ENCODE data around the gene PEX11A. TPM values are rescaled to one million over a fixed set of nuclear protein-coding genes. Genes with fewer than 3 reads are reported as not detected.

Gene PEX11A
- total RNA-seq, 1 experiment from 2014 or later: 3.0 TPM

DNA sequence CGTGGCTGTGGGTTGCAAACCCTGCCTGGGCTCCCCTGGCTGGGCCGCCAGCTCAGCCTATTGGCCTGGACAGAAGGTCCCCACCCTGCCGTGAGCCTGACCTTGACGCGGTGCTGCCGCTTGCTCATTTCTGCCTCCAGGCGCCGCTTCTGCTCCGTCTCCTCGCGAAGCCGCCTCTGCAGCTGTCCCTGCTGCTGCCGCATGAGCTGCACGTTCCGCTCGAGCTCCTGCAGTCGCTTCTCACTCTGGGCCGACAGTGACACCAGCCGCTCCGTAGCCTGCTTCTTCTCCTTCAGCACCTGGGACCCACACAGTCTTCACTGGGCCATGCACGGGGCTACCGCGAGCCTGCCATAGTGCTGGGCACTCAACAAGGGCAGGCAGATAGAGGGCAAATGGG, 57.0 kb downstream of the PEX11A start:
- ATAC-seq (no peak), DNase-seq (ENCODE audit: low spot score) (no peak)
- ChIA-PET POLR2A (no interaction called here), CTCF (interaction anchor here (1.5 kb wide), 1 partner anchor 14 kb away, joined by 4 read pairs; no protein-coding TSS in a partner anchor)
- peaks cover 18% of the 10 kb centered on the region for H3K9me3 Mint-ChIP-seq
- H3K27me3 Mint-ChIP-seq (ENCODE audit: low read depth): peaks cover 8% of the 10 kb centered on the region
- H3K36me3 Mint-ChIP-seq: peaks cover 79% of the 10 kb centered on the region
- H3K4me3 Mint-ChIP-seq: no peak overlapping the region
- TF ChIP-seq, protein P1, sequence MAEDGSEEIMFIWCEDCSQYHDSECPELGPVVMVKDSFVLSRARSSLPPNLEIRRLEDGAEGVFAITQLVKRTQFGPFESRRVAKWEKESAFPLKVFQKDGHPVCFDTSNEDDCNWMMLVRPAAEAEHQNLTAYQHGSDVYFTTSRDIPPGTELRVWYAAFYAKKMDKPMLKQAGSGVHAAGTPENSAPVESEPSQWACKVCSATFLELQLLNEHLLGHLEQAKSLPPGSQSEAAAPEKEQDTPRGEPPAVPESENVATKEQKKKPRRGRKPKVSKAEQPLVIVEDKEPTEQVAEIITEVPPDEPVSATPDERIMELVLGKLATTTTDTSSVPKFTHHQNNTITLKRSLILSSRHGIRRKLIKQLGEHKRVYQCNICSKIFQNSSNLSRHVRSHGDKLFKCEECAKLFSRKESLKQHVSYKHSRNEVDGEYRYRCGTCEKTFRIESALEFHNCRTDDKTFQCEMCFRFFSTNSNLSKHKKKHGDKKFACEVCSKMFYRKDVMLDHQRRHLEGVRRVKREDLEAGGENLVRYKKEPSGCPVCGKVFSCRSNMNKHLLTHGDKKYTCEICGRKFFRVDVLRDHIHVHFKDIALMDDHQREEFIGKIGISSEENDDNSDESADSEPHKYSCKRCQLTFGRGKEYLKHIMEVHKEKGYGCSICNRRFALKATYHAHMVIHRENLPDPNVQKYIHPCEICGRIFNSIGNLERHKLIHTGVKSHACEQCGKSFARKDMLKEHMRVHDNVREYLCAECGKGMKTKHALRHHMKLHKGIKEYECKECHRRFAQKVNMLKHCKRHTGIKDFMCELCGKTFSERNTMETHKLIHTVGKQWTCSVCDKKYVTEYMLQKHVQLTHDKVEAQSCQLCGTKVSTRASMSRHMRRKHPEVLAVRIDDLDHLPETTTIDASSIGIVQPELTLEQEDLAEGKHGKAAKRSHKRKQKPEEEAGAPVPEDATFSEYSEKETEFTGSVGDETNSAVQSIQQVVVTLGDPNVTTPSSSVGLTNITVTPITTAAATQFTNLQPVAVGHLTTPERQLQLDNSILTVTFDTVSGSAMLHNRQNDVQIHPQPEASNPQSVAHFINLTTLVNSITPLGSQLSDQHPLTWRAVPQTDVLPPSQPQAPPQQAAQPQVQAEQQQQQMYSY (CRISPR knock-in tag; IDR thresholded peaks at IDR 0.05): no peak
- TF ChIP-seq, protein P2, sequence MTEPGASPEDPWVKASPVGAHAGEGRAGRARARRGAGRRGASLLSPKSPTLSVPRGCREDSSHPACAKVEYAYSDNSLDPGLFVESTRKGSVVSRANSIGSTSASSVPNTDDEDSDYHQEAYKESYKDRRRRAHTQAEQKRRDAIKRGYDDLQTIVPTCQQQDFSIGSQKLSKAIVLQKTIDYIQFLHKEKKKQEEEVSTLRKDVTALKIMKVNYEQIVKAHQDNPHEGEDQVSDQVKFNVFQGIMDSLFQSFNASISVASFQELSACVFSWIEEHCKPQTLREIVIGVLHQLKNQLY (CRISPR knock-in tag; IDR thresholded peaks at IDR 0.05): no peak
- TF ChIP-seq, protein P3, sequence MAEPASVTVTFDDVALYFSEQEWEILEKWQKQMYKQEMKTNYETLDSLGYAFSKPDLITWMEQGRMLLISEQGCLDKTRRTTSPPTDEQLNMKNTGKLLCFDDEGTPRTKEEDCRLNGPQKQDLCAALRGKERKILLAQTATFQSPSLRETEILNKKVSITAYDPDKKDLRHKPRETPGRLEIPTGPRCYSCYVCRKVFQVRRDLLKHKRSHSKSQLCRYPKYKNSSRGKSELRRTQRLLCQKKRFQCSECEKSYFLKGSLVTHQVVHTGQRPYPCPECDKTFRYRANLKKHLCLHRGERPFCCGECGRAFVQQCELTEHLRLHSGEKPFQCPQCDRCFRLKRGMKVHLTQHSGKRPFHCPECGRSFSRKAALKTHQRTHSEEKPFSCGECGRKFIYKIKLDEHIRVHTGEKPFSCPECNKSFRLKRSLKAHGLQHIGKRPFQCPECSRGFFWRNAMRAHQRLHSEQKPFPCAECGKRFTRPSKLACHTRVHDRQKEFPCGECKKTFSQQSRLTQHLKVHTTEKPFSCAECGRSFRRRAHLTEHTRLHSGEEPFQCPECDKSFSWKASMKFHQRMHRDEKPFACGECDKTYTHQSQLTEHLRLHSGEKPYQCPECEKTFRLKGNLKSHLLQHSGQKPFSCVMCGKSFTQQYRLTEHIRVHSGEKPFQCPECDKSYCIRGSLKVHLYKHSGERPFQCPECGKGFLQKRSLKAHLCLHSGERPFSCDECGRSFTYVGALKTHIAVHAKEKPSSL (CRISPR knock-in tag; conservative IDR thresholded peaks at IDR 0.05): no peak
- TF ChIP-seq NFATC4 (CRISPR knock-in tag; IDR thresholded peaks at IDR 0.05) (no peak), ZNF138 (CRISPR knock-in tag; conservative IDR thresholded peaks at IDR 0.05) (no peak), ZNF671 (CRISPR knock-in tag; IDR thresholded peaks at IDR 0.05) (no peak), ZNF423 (CRISPR knock-in tag; IDR thresholded peaks at IDR 0.05) (no peak), KAT7 (CRISPR knock-in tag; IDR thresholded peaks at IDR 0.05; ENCODE audit: borderline replicate concordance) (no peak), JAZF1 (CRISPR knock-in tag; IDR thresholded peaks at IDR 0.05) (no peak), GABPB1 (CRISPR knock-in tag; IDR thresholded peaks at IDR 0.05) (no peak)
- TF ChIP-seq, protein P4, sequence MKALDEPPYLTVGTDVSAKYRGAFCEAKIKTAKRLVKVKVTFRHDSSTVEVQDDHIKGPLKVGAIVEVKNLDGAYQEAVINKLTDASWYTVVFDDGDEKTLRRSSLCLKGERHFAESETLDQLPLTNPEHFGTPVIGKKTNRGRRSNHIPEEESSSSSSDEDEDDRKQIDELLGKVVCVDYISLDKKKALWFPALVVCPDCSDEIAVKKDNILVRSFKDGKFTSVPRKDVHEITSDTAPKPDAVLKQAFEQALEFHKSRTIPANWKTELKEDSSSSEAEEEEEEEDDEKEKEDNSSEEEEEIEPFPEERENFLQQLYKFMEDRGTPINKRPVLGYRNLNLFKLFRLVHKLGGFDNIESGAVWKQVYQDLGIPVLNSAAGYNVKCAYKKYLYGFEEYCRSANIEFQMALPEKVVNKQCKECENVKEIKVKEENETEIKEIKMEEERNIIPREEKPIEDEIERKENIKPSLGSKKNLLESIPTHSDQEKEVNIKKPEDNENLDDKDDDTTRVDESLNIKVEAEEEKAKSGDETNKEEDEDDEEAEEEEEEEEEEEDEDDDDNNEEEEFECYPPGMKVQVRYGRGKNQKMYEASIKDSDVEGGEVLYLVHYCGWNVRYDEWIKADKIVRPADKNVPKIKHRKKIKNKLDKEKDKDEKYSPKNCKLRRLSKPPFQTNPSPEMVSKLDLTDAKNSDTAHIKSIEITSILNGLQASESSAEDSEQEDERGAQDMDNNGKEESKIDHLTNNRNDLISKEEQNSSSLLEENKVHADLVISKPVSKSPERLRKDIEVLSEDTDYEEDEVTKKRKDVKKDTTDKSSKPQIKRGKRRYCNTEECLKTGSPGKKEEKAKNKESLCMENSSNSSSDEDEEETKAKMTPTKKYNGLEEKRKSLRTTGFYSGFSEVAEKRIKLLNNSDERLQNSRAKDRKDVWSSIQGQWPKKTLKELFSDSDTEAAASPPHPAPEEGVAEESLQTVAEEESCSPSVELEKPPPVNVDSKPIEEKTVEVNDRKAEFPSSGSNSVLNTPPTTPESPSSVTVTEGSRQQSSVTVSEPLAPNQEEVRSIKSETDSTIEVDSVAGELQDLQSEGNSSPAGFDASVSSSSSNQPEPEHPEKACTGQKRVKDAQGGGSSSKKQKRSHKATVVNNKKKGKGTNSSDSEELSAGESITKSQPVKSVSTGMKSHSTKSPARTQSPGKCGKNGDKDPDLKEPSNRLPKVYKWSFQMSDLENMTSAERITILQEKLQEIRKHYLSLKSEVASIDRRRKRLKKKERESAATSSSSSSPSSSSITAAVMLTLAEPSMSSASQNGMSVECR (CRISPR knock-in tag; IDR thresholded peaks at IDR 0.05; ENCODE audit: borderline replicate concordance): no peak
- TF ChIP-seq, protein P5, sequence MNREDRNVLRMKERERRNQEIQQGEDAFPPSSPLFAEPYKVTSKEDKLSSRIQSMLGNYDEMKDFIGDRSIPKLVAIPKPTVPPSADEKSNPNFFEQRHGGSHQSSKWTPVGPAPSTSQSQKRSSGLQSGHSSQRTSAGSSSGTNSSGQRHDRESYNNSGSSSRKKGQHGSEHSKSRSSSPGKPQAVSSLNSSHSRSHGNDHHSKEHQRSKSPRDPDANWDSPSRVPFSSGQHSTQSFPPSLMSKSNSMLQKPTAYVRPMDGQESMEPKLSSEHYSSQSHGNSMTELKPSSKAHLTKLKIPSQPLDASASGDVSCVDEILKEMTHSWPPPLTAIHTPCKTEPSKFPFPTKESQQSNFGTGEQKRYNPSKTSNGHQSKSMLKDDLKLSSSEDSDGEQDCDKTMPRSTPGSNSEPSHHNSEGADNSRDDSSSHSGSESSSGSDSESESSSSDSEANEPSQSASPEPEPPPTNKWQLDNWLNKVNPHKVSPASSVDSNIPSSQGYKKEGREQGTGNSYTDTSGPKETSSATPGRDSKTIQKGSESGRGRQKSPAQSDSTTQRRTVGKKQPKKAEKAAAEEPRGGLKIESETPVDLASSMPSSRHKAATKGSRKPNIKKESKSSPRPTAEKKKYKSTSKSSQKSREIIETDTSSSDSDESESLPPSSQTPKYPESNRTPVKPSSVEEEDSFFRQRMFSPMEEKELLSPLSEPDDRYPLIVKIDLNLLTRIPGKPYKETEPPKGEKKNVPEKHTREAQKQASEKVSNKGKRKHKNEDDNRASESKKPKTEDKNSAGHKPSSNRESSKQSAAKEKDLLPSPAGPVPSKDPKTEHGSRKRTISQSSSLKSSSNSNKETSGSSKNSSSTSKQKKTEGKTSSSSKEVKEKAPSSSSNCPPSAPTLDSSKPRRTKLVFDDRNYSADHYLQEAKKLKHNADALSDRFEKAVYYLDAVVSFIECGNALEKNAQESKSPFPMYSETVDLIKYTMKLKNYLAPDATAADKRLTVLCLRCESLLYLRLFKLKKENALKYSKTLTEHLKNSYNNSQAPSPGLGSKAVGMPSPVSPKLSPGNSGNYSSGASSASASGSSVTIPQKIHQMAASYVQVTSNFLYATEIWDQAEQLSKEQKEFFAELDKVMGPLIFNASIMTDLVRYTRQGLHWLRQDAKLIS (CRISPR knock-in tag; IDR thresholded peaks at IDR 0.05; ENCODE audit: borderline replicate concordance): no peak
- TF ChIP-seq, protein P6, sequence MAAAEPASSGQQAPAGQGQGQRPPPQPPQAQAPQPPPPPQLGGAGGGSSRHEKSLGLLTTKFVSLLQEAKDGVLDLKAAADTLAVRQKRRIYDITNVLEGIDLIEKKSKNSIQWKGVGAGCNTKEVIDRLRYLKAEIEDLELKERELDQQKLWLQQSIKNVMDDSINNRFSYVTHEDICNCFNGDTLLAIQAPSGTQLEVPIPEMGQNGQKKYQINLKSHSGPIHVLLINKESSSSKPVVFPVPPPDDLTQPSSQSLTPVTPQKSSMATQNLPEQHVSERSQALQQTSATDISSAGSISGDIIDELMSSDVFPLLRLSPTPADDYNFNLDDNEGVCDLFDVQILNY (CRISPR knock-in tag; IDR thresholded peaks at IDR 0.05): no peak
- H3K4me1 Mint-ChIP-seq: no peaks in the 10 kb centered on the region
- no peak overlapping the region for H3K27ac Mint-ChIP-seq
